Panc1 (cell line): ENCODE data around the gene TBP. TPM values are rescaled to one million over a fixed set of nuclear protein-coding genes. Genes with fewer than 3 reads are reported as not detected.
A peak's percentile ranks its signal among the peaks of the same experiment; 100 is the strongest.
"Not testable (repeated sequence)": the region's sequence is repeated elsewhere in the genome, so short reads cannot be mapped to it uniquely, and the experiment has no call there.

Source experiments
- ATAC-seq: fragments of 200-7000 bp; cut with Tn5 transposase; 2 replicates; pipeline ENCODE4 v1.9.1; 2020; ENCODE audit warnings: mild to moderate bottlenecking, moderate library complexity
- BruUV-seq: library from RNA; stranded (reverse); fragments of 400-500 nt; replicated peaks from 2 replicates; lab custom pipeline; 2021; lab: Mats Ljungman, UMichigan
- CTCF ChIA-PET: fragments of 300-600 bp; sonication (Branson Sonifier 250); formaldehyde crosslinking; loops from one replicate; lab custom pipeline; 2022; ENCODE audit warnings: antibody characterized with exemption; lab: Charles Lee
- POLR2A ChIA-PET: fragments of 300-600 bp; sonication (Branson Sonifier 250); formaldehyde crosslinking; loops from one replicate; lab custom pipeline; 2022; ENCODE audit warnings: antibody characterized with exemption; lab: Charles Lee
- DNase-seq: peaks from one replicate; pipeline ENCODE4 v3.0.0-alpha.2; 2010; ENCODE audit warnings: low read depth, low spot score
- H3K27ac ChIP-seq: 2 replicates; pipeline ENCODE4 v1.5.1; 2011; ENCODE audit warnings: mild to moderate bottlenecking, low read length, inconsistent platforms
- H3K27me3 ChIP-seq: fragments of 200-500 bp; sonication (Bioruptor generic); 2 replicates; pipeline ENCODE4 v1.6.0; 2014; ENCODE audit warnings: low read length, inconsistent platforms; ENCODE audit not compliant: control insufficient read depth, insufficient read depth
- H3K36me3 ChIP-seq: fragments of 200-500 bp; sonication (Bioruptor generic); 2 replicates; pipeline ENCODE4 v1.5.1; 2014; ENCODE audit warnings: inconsistent platforms, mild to moderate bottlenecking, low read length, moderate library complexity; ENCODE audit not compliant: control insufficient read depth, insufficient read depth
- H3K4me1 ChIP-seq: 2 replicates; pipeline ENCODE4 v1.5.1; 2011; ENCODE audit warnings: inconsistent platforms, mild to moderate bottlenecking, low read length, moderate library complexity; ENCODE audit not compliant: control insufficient read depth, insufficient read depth
- H3K4me3 ChIP-seq, 2 experiments: 2 replicates each; pipeline ENCODE4 v1.5.1; 2011 to 2012; ENCODE audit warnings: low read depth in 2 of 2, low read length in 2 of 2, mild to moderate bottlenecking in 2 of 2, inconsistent platforms in 1 of 2, moderate library complexity in 1 of 2
- H3K9me3 ChIP-seq: fragments of 200-500 bp; sonication (Bioruptor generic); 2 replicates; pipeline ENCODE4 v1.5.1; 2014; ENCODE audit warnings: low read depth, mild to moderate bottlenecking, inconsistent platforms, low read length, moderate library complexity; ENCODE audit not compliant: control insufficient read depth, insufficient read depth
- CTCF ChIP-seq: fragments of 450-650 bp; IDR thresholded peaks from 2 replicates; pipeline ENCODE4 v1.5.1; 2017; ENCODE audit warnings: mild to moderate bottlenecking
- POLR2AphosphoS5 ChIP-seq: IDR thresholded peaks from 2 replicates; pipeline ENCODE4 v1.6.1; 2012; ENCODE audit warnings: mild to moderate bottlenecking, low read depth, low read length, moderate library complexity
- REST ChIP-seq, 2 experiments: IDR thresholded peaks; 2 replicates each; pipeline ENCODE4 v1.6.1; 2011 to 2012; ENCODE audit warnings: low read depth in 2 of 2, control low read depth in 1 of 2, low read length in 1 of 2, mild to moderate bottlenecking in 1 of 2, moderate library complexity in 1 of 2; ENCODE audit not compliant: insufficient read depth in 1 of 2
- SIN3A ChIP-seq: IDR thresholded peaks from 2 replicates; pipeline ENCODE4 v1.6.1; 2012; ENCODE audit warnings: low read depth, mild to moderate bottlenecking, low read length, moderate library complexity, borderline replicate concordance; ENCODE audit not compliant: insufficient read depth
- TCF7L2 ChIP-seq: IDR thresholded peaks from 2 replicates; pipeline ENCODE4 v1.6.1; 2011; ENCODE audit warnings: mild to moderate bottlenecking, low read depth, low read length, inconsistent platforms
- in situ Hi-C: cut with HindIII; loops from 2 replicates; pipeline ENCODE4 v1.10.0; 2016; ENCODE audit warnings: low sequenced_read_pairs, low pct_unique_long_range_greater_than_20kb
- intact Hi-C: fragments of 100-400 bp; cut with micrococcal nuclease; formaldehyde crosslinking; loops from one replicate; pipeline ENCODE4 v1.10.0; 2022; ENCODE audit not compliant: unreplicated experiment
- total RNA-seq: library from RNA; stranded (reverse); gene quantifications from one replicate; pipeline ENCODE4 v1.2.1, GENCODE V29; 2021; ENCODE audit not compliant: unreplicated experiment

TBP gene
- total RNA-seq, 1 experiment from 2014 or later, result 26.4 TPM

GRCh38 chr6:170525795-170526194 lies 28.4 kb upstream of the TBP start:
- DNase-seq (no peak), ATAC-seq (no peak)
- intact Hi-C loops (loop anchor here (5.0 to 10.0 kb wide), 3 partner anchors 231 to 693 kb away; partner anchors contain the start of gene DLL1), in situ Hi-C loops (no loop called here)
- BruUV-seq, result no TSS peak
- no peak overlapping the region for H3K4me3 ChIP-seq
- no peaks in the 10 kb centered on the region for H3K9me3 ChIP-seq
- no peak overlapping the region for H3K27ac ChIP-seq
- ChIA-PET POLR2A (no interaction called here), CTCF (no interaction called here)
- no peaks in the 10 kb centered on the region for H3K36me3 ChIP-seq
- H3K27me3 ChIP-seq, result no peaks in the 10 kb centered on the region
- no peaks in the 10 kb centered on the region for H3K4me1 ChIP-seq
- TF ChIP-seq SIN3A (no peak), POLR2AphosphoS5 (no peak), REST (IDR thresholded peaks at IDR 0.05; ENCODE audit: insufficient read depth in 1 of 2, low read depth in 2 of 2, low read length in 1 of 2) (no peak), CTCF (no peak), TCF7L2 (no peak)

- intact Hi-C loops, result loop anchor here (2.0 to 10.0 kb wide), 4 partner anchors 233 to 737 kb away; partner anchors contain the start of gene DLL1
- CTCF ChIA-PET, result interaction anchor here (0.7 kb wide), 1 partner anchor 467 kb away, joined by 3 read pairs; no protein-coding TSS in a partner anchor
- DNase-seq, BruUV-seq, H3K4me3 ChIP-seq, POLR2A ChIA-PET, H3K27me3 ChIP-seq, H3K9me3 ChIP-seq, H3K4me1 ChIP-seq, in situ Hi-C loops, ATAC-seq, H3K36me3 ChIP-seq, H3K27ac ChIP-seq: not testable (repeated sequence)
These were observed 26.2 kb upstream of the TBP start for GRCh38 chr6:170527995-170528394.

- no peaks in the 10 kb centered on the region for H3K27me3 ChIP-seq
- TF ChIP-seq POLR2AphosphoS5 (no peak), REST (IDR thresholded peaks at IDR 0.05; ENCODE audit: insufficient read depth in 1 of 2, low read depth in 2 of 2, low read length in 1 of 2) (no peak), CTCF (peak; percentile 97)
- no peaks in the 10 kb centered on the region for H3K9me3 ChIP-seq
- no TSS peak for BruUV-seq
- no peak overlapping the region for H3K27ac ChIP-seq
- H3K4me3 ChIP-seq, result no peak overlapping the region
- peak; percentile 94 for ATAC-seq
- ChIA-PET CTCF (interaction anchor here (0.6 to 1.3 kb wide), 5 partner anchors 67 to 740 kb away, joined by 3 to 8 read pairs (median 4); no protein-coding TSS in a partner anchor), POLR2A (no interaction called here)
- DNase-seq, result peak; percentile 54
- in situ Hi-C loops, result no loop called here
- H3K36me3 ChIP-seq, result peaks cover 12% of the 10 kb centered on the region
- intact Hi-C loops, result loop anchor here (2.0 to 10.0 kb wide), 4 partner anchors 235 to 739 kb away; partner anchors contain the start of gene DLL1
- no peaks in the 10 kb centered on the region for H3K4me1 ChIP-seq
These were observed 24.2 kb upstream of the TBP start for GRCh38 chr6:170529839-170530469.
